Measurements from ENCODE around the gene CYLC2. TPM values are rescaled to one million over a fixed set of nuclear protein-coding genes. Genes with fewer than 3 reads are reported as not detected.

Gene CYLC2
- total RNA-seq (2021; fragmentation: NEBNext Ultra II Directional; extraction: Animal tissue kit (Norgen Biotek cat#: 25700)): not detected
- long read RNA-seq: 0 reads

DNA sequence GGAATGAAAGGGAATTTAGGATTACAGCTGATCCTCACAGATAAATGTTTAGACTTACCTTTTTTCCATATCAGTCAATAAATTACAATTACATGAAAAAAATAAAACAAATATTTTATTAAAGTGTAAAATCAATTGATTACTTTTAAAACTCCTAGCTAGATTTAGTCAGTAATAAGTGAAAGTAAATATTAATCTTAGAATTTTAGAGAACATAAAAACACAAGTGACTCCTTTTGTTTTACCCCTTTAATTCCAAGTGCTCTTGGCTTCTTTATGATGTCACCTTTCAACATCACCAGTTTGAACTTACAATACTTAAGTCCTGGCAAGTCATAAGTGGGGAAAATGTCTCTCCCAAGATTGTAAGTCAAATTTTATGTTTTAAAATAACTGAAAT is at the start of gene CYLC2:
TSS of gene CYLC2 (plus strand) at position 301 of the 400 bp plus-strand sequence. CDS start at position 349, 48 bp downstream.
- TF ChIP-seq, protein P1, sequence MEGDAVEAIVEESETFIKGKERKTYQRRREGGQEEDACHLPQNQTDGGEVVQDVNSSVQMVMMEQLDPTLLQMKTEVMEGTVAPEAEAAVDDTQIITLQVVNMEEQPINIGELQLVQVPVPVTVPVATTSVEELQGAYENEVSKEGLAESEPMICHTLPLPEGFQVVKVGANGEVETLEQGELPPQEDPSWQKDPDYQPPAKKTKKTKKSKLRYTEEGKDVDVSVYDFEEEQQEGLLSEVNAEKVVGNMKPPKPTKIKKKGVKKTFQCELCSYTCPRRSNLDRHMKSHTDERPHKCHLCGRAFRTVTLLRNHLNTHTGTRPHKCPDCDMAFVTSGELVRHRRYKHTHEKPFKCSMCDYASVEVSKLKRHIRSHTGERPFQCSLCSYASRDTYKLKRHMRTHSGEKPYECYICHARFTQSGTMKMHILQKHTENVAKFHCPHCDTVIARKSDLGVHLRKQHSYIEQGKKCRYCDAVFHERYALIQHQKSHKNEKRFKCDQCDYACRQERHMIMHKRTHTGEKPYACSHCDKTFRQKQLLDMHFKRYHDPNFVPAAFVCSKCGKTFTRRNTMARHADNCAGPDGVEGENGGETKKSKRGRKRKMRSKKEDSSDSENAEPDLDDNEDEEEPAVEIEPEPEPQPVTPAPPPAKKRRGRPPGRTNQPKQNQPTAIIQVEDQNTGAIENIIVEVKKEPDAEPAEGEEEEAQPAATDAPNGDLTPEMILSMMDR (IDR thresholded peaks at IDR 0.05): no peak
- Mint-ChIP-seq H3K27me3 (ENCODE audit: insufficient read depth) (no peaks in the 10 kb centered on the region), H3K4me3 (no peak within 1 kb of the TSS), H3K4me1 (ENCODE audit: low read depth) (no peaks in the 10 kb centered on the region), H3K27ac (no peak within 1 kb of the TSS), H3K36me3 (ENCODE audit: low read depth) (no peaks in the 10 kb centered on the region; the same call in 1 of the 2 replicates), H3K9me3 (peaks cover 3% of the 10 kb centered on the region; the same call in 1 of the 2 replicates)
- no peak for DNase-seq

- Mint-ChIP-seq H3K4me1 (ENCODE audit: low read depth) (no peaks in the 10 kb centered on the region), H3K27ac (no peak overlapping the region), H3K36me3 (ENCODE audit: low read depth) (no peaks in the 10 kb centered on the region; the same call in 1 of the 2 replicates), H3K4me3 (no peak overlapping the region), H3K9me3 (peaks cover 30% of the 10 kb centered on the region), H3K27me3 (ENCODE audit: insufficient read depth) (no peaks in the 10 kb centered on the region)
- no peak for DNase-seq
- TF ChIP-seq, protein P1 (IDR thresholded peaks at IDR 0.05): no peak
These were observed 44.8 kb upstream of the CYLC2 start for GRCh38 chr9:102950346-102950745.

DNA sequence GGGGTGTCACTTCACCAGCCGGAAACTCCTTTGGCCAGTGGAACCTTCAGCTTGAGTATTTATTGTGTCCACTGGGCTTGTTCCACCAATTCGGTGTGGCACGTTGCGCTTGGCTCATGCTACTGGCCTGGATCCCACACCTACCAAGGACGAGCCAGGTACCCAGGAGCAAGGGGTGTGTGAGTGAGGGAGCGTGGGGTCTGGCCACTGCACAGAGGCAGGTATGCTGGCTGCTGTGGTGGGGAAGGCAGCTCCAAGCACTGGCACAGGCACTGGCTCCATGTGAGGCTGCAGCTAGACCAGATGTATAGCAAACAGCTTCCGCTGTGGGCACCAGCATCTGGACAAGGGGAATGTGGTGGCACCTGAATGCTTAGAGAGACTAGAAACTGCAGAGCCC is 28.1 kb upstream of the CYLC2 start:
- no peaks in the 10 kb centered on the region; the same call in 1 of the 2 replicates for H3K27me3 Mint-ChIP-seq (ENCODE audit: insufficient read depth)
- H3K4me3 Mint-ChIP-seq: no peak overlapping the region
- TF ChIP-seq, protein P1 (IDR thresholded peaks at IDR 0.05): no peak
- H3K9me3 Mint-ChIP-seq: peaks cover 36% of the 10 kb centered on the region
- DNase-seq: no peak
- H3K4me1 Mint-ChIP-seq (ENCODE audit: low read depth): no peaks in the 10 kb centered on the region
- H3K27ac Mint-ChIP-seq: no peak overlapping the region
- H3K36me3 Mint-ChIP-seq (ENCODE audit: low read depth): no peaks in the 10 kb centered on the region

GRCh38 chr9:102967979-102968378 is 27.2 kb upstream of the CYLC2 start:
- TF ChIP-seq, protein P1 (IDR thresholded peaks at IDR 0.05): no peak
- no peak for DNase-seq
- Mint-ChIP-seq H3K27ac (no peak overlapping the region), H3K9me3 (peaks cover 36% of the 10 kb centered on the region), H3K4me1 (ENCODE audit: low read depth) (no peaks in the 10 kb centered on the region), H3K4me3 (no peak overlapping the region), H3K36me3 (ENCODE audit: low read depth) (no peaks in the 10 kb centered on the region), H3K27me3 (ENCODE audit: insufficient read depth) (no peaks in the 10 kb centered on the region; the same call in 1 of the 2 replicates)

- no peak for DNase-seq
- TF ChIP-seq, protein P1 (IDR thresholded peaks at IDR 0.05): no peak
- H3K27me3 Mint-ChIP-seq (ENCODE audit: insufficient read depth): no peaks in the 10 kb centered on the region
- no peak overlapping the region for H3K27ac Mint-ChIP-seq
- H3K4me1 Mint-ChIP-seq (ENCODE audit: low read depth): no peaks in the 10 kb centered on the region
- H3K4me3 Mint-ChIP-seq: no peak overlapping the region
- H3K36me3 Mint-ChIP-seq (ENCODE audit: low read depth): peaks cover 4% of the 10 kb centered on the region
- H3K9me3 Mint-ChIP-seq: peaks cover 38% of the 10 kb centered on the region
These were observed 22.4 kb upstream of the CYLC2 start for GRCh38 chr9:102972780-102973179.

All from HFFc6 (cell line).